EH (cell line): ENCODE data around the gene IL1RAPL2.
"Not testable (repeated sequence)": the region's sequence is repeated elsewhere in the genome, so short reads cannot be mapped to it uniquely, and the experiment has no call there.

Source experiments
- DNase-seq: peaks from one replicate; pipeline ENCODE4 v3.0.0-alpha.2; 2015; ENCODE audit warnings: low read depth

Gene IL1RAPL2

DNA sequence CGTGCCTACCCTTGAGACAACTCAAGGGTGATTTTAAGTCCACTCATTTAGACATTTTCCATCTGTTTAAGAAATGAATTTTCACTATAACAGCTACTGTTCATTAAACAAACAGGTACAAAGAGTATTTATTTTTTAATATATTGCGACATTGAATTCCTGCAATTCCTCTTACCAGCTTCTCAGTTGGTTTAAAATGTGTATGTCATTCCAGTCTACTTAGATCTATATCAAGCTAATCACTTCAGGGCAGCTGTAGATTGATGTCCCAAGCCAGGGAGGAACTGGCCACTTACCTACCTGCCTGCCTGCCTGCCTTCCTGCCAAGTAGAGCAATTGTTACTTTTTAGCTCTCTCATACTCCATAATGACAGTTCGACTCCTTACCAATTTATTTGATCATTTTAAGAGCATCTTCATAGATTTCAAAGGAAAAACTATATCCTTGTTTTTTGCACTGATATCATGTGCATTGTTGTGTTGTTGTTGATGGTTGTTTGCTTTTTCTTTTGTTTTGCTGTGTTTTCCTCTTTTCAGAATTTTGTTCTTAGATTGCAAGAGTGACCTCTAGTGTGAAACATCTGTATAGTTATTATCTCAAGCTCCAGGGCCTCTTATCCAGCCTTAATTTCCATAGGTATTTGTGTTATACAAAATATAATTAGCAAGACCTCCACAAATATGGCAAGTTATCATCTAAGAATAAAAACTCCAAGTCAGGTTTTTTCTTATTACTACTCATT is 1135.5 kb downstream of the IL1RAPL2 start:
- no peak for DNase-seq

- no peak for DNase-seq
These were observed 1137.9 kb downstream of the IL1RAPL2 start for GRCh38 chrX:105703876-105704275.

DNA sequence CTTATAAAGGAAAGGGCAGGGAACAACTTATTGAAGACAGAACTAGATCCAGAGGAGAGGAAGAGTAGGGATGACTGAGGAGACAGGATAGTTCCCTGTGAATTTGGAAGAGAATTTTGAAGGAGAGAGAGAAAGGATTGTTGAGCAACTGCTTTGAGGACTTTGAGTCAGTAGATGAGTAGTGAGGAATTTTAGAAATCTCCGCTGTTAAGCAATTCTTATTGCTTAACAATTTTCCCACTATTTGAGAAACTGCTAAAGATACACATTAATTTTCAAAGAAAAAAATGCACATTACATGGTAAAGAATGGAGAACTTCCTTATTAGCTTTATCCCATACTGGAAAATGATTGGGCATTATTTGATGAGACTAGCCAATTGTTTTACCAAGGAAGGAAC is 1140.0 kb downstream of the IL1RAPL2 start:
- no peak for DNase-seq

DNA sequence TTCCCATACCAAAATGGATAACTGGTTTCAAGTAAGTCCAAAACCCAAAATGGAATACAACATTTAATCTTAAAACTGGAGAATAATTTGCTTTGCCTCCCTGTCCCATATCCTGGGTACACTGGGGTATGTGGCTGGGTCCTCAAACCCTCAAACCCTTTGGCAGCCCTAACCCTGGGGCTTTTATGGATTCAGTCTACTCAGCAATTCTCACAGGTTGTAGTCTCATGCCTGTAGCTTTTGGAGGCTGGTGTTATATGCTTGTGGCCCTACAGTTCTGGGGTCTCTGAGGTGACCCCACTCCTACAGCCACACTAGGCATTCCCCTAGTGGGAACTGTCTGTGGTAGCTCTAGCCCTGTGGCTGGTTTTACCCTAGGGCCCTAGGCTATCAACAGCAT is 1145.8 kb downstream of the IL1RAPL2 start:
- DNase-seq = no peak

DNA sequence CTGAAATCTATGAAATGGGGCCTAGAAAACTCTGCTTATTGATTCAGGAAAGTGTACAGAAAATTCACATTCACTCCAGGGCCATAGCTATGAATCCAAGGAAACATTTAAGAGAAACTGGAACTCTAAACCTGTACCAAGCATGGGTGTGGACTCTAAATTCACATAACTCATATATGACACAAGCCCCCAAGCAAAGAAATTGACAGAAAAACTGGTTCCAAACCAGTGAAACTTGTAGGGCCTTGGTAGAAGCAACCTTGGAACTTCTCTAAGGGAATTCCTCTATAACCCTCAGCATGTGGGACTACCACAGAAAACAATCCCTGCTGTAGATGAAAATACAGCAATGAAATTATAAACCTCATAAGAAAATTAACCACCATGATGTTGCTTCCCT is 1149.7 kb downstream of the IL1RAPL2 start:
- no peak for DNase-seq

GRCh38 chrX:105723966-105724735 is 1158.2 kb downstream of the IL1RAPL2 start:
- no peak for DNase-seq

- no peak for DNase-seq
These were observed 1159.2 kb downstream of the IL1RAPL2 start for GRCh38 chrX:105725228-105725627.

DNA sequence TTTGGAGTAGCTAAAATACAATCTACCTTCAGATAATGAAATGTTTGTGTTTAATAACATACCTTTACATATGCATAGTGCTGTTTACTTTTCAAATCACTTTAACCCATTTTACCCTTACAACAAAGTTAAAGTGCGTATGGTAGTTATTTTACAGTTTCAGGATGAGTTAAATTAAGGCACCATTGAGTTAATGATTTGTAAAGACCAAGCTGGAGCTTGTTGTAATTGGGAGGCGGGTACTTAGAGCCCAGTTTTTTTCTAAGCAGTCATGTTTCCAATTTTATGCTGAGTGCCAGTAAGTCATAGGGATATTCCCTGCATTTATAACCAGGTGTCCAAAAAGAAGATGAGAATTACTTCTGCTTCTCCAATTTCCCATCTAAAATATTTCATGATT is 1172.2 kb downstream of the IL1RAPL2 start:
- DNase-seq = no peak

DNA sequence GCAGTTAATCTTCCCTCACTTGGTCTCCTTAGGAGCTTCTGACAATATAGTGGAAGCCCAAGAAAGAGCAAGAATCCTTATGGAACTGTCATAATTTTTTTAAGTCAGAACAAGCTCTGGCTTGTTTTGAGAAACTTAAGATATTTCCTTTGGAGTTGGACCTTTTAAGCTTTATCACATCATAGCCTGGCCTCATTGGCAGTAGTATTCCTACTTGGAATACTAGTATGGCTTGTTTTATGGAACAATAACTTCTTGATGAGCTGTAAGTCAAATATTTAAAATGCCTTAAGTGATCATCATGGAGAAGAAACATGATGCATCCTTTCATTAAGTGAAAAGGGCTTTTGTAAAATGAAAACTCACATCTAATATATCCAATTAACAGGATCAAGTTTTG is 1178.3 kb downstream of the IL1RAPL2 start:
- DNase-seq = no peak

- DNase-seq = no peak
These were observed 1178.9 kb downstream of the IL1RAPL2 start for GRCh38 chrX:105744946-105745345.

DNA sequence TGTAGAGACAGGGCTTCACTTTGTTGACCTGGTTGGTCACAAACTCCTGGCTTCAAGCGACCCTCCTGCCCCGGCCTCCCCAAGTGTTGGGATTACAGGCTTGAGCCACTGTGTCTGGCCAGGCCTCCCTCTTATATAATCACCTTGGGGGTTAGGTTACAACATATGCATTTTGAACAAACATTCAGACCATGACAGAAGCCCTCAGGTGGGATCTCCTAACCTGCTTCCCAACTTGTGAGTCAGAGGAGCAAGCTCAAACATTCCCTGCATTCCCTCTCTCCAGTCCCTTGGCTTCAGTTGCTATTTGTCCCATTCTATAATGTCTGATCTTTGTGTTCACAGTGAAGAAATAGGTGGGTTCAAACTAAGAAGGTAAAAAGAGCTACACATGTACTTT is 1179.9 kb downstream of the IL1RAPL2 start:
- no peak for DNase-seq

GRCh38 chrX:105752338-105752956 is 1186.4 kb downstream of the IL1RAPL2 start:
- DNase-seq = no peak

- no peak for DNase-seq
These were observed 1187.4 kb downstream of the IL1RAPL2 start for GRCh38 chrX:105753411-105753810.

GRCh38 chrX:105754286-105754964 is 1188.4 kb downstream of the IL1RAPL2 start:
- no peak for DNase-seq

DNA sequence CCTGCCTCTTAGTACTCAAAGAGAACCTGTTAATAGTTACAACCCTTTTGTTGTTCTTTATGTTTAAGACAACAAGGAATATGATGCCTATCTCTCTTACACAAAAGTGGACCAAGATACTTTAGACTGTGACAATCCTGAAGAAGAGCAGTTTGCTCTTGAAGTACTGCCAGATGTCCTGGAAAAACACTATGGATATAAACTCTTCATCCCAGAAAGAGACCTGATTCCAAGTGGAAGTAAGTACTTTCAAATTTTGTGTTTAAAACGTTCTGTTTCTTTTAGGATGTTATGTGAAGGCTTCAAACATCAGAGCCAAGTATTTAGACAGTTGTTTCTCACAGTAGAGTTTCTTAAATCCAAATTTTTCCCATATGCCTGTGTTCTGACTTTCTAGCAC is 1189.1 kb downstream of the IL1RAPL2 start:
- DNase-seq = no peak

DNA sequence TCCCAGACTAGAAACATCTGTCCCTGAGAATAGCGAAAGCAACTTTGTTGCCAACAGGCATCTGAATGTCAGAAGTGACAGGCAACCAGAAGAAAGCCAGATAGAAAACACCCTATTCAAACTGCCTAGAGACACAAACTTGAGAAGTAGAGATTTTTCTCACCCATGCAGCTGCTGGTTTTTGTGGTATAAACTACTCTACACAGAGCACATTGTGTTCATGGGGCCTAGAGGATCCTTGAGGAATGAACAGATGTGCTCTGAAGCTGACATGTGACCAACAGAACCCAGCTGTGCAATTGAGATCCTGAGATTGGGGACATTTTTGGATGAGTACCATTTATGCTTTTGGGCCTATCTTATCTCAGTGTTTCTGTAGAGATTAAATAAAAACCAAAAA is 1192.8 kb downstream of the IL1RAPL2 start:
- no peak for DNase-seq

GRCh38 chrX:105759598-105759997 is 1193.6 kb downstream of the IL1RAPL2 start:
- DNase-seq = no peak

DNA sequence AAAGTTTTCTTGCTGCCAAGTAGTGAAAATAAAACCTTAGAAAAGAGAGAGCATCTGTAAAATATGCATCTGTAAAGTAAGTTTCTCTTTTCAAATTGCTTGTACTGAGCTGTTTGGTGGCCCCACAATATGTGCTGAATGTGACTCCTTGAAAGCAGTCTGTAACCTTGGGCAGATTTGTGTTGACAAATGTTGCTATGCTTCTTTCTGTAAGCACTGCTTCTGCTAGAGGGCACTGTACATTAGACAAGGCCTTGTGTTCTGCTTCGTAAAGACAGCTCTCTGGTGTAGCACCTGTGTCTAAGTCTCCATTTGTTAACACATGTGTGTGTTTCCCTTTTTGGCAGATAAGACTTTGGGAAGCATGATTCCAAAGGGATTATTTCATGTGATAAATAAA is 1199.7 kb downstream of the IL1RAPL2 start:
- DNase-seq = no peak

GRCh38 chrX:105773801-105774200 is 1207.8 kb downstream of the IL1RAPL2 start:
- DNase-seq = no peak

GRCh38 chrX:105775679-105776078 is 1209.7 kb downstream of the IL1RAPL2 start:
- no peak for DNase-seq

DNA sequence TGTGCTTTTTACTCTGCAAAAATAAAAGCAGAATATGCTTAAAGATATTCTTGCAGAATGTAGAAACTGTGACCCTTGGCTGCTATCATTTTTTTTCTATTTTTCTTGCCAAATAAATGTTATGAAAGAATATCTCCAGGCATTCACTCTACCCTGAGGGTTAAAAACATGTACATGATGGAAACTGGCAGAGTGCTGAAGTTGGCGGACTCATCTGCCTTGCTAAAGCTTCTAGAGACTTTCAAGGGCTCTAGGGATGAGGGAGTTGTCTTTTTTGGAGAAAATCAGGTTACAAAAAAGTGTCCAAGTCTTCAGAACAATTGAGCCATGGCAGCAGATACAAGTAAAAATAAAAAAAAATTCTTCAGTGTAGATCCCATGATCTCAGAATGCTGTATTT is 1215.8 kb downstream of the IL1RAPL2 start:
- no peak for DNase-seq

- DNase-seq = not testable (repeated sequence)
These were observed 1230.9 kb downstream of the IL1RAPL2 start for GRCh38 chrX:105796877-105797276.

DNA sequence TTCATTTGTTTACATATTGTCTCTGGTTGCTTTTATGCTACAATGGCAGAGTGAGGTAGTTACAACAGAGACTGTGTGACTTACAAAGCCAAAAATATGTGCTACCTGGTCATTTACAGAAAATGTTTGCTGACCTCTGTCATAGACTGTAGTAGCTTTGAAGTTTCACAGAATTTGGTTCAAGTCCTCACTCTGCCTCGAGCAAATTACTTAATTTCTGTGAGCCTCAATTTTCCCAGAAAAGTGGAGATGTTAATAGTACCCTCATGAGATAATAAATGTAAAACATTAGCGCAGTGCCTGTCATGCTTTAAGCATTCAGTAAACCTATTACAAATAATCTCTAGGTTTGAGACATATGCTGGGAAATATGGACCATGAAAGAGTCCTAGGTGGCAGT is 1237.9 kb downstream of the IL1RAPL2 start:
- DNase-seq = no peak
